ENCODE results near the gene PIN1. TPM values are rescaled to one million over a fixed set of nuclear protein-coding genes. Genes with fewer than 3 reads are reported as not detected.

Gene PIN1
- total and polyA plus RNA-seq, 12 donors = 28.5 to 177 (median 114) TPM

- intact Hi-C loops (cut with DNase I) = no loop called here
These were observed 27.8 kb downstream of the PIN1 start for GRCh38 chr19:9862938-9863337.

GRCh38 chr19:9863759-9864158 lies 28.6 kb downstream of the PIN1 start:
- no peaks in the 10 kb centered on the region for H3K4me1 ChIP-seq (replicated peaks in 1 of 2)
- no peaks in the 10 kb centered on the region for H3K9me3 ChIP-seq (replicated peaks in 1 of 3)
- intact Hi-C loops (cut with DNase I) = no loop called here
- no peak for DNase-seq
- 82 to 90% (median 84%) methylated on average over 4 to 5 of the region's 5 CpGs for WGBS, 4 donors
- H3K27me3 ChIP-seq = no peaks in the 10 kb centered on the region
- no peak overlapping the region for H3K27ac ChIP-seq
- no peaks in the 10 kb centered on the region for H3K36me3 ChIP-seq (replicated peaks in 1 of 2)
- TF ChIP-seq POLR2A (IDR thresholded peaks at IDR 0.05) (no peak), CTCF (IDR thresholded peaks at IDR 0.05) (no peak)
- no peak overlapping the region for H3K4me3 ChIP-seq

More at GRCh38 chr19:9862938-9863337, 27.8 kb downstream of the PIN1 start:
- no peaks in the 10 kb centered on the region for H3K9me3 ChIP-seq (replicated peaks in 1 of 3)
- no peaks in the 10 kb centered on the region for H3K4me1 ChIP-seq (replicated peaks in 1 of 2)
- TF ChIP-seq CTCF (IDR thresholded peaks at IDR 0.05) (no peak), POLR2A (IDR thresholded peaks at IDR 0.05) (no peak)
- no peaks in the 10 kb centered on the region for H3K27me3 ChIP-seq
- 62 to 86% (median 72%) methylated on average over 4 of the region's 4 CpGs for WGBS, 4 donors
- DNase-seq = no peak
- H3K36me3 ChIP-seq (replicated peaks in 1 of 2) = no peaks in the 10 kb centered on the region
- H3K27ac ChIP-seq = no peak overlapping the region
- H3K4me3 ChIP-seq = no peak overlapping the region

GRCh38 chr19:9865732-9866501 lies 30.8 kb downstream of the PIN1 start:
- WGBS, 4 donors = 79 to 86% (median 81%) methylated on average over 16 of the region's 16 CpGs
- TF ChIP-seq CTCF (IDR thresholded peaks at IDR 0.05) (no peak), POLR2A (IDR thresholded peaks at IDR 0.05) (no peak)

GRCh38 chr19:9868983-9869617 lies 34.0 kb downstream of the PIN1 start:
- intact Hi-C loops (cut with DNase I) = no loop called here
- no peak for DNase-seq
- Histone ChIP-seq H3K9me3 (replicated peaks in 1 of 3) (no peaks in the 10 kb centered on the region), H3K27me3 (no peaks in the 10 kb centered on the region), H3K4me1 (replicated peaks in 1 of 2) (no peaks in the 10 kb centered on the region), H3K27ac (no peak overlapping the region), H3K4me3 (no peak overlapping the region), H3K36me3 (replicated peaks in 1 of 2) (no peaks in the 10 kb centered on the region)
- TF ChIP-seq CTCF (IDR thresholded peaks at IDR 0.05) (no peak), POLR2A (IDR thresholded peaks at IDR 0.05) (no peak)
- 76 to 85% (median 77%) methylated on average over 7 of the region's 7 CpGs for WGBS, 4 donors

More at GRCh38 chr19:9865732-9866501, 30.8 kb downstream of the PIN1 start:
- no peaks in the 10 kb centered on the region for H3K27me3 ChIP-seq
- H3K4me3 ChIP-seq = no peak overlapping the region
- H3K36me3 ChIP-seq (replicated peaks in 1 of 2) = no peaks in the 10 kb centered on the region
- H3K4me1 ChIP-seq (replicated peaks in 1 of 2) = no peaks in the 10 kb centered on the region
- H3K9me3 ChIP-seq (replicated peaks in 1 of 3) = no peaks in the 10 kb centered on the region
- DNase-seq = no peak
- intact Hi-C loops (cut with DNase I) = no loop called here
- no peak overlapping the region for H3K27ac ChIP-seq
